Dermis microvascular lymphatic vessel endothelial cell (primary cell): ENCODE measurements around the gene APC2. TPM values are rescaled to one million over a fixed set of nuclear protein-coding genes. Genes with fewer than 3 reads are reported as not detected.
A peak's percentile ranks its signal among the peaks of the same experiment; 100 is the strongest.
"Not testable (repeated sequence)": the region's sequence is repeated elsewhere in the genome, so short reads cannot be mapped to it uniquely, and the experiment has no call there.

Experiments
- DNase-seq, 2 donors: peaks; one replicate each; pipeline versions ENCODE4 v3.0.0 to v3.0.0-alpha.2; 2010; ENCODE audit warnings: low read depth in 2 of 2
- total RNA-seq: library from RNA; depleted of rRNA; stranded (reverse); fragments of >200 nt; gene quantifications from 2 replicates; pipeline ENCODE4 v1.2.1, GENCODE V29; 2014

APC2 gene
- total RNA-seq, 1 donor from 2014 or later: under 0.01 TPM

GRCh38 chr19:1477056-1477455 is 27.1 kb downstream of the APC2 start:
- not testable (repeated sequence) for DNase-seq

GRCh38 chr19:1478934-1479707 is 29.2 kb downstream of the APC2 start, which contains the start of gene C19orf25:
C19orf25 (minus strand) TSS chr19:1479215; CDS start chr19:1478903, 312 bp downstream.
- peak; percentile 85 to 93 for DNase-seq

- no peak for DNase-seq
Observed at GRCh38 chr19:1481224-1481892, 31.4 kb downstream of the APC2 start.

GRCh38 chr19:1481893-1482360 is 32.0 kb downstream of the APC2 start:
- DNase-seq: no peak

- DNase-seq: no peak
Observed at GRCh38 chr19:1482361-1483130, 32.6 kb downstream of the APC2 start.

- no peak for DNase-seq
Observed at GRCh38 chr19:1483131-1483978, 33.4 kb downstream of the APC2 start.

- DNase-seq: no peak
Observed at GRCh38 chr19:1483979-1484428, 34.1 kb downstream of the APC2 start.

GRCh38 chr19:1486720-1487575 is 37.0 kb downstream of the APC2 start:
- no peak for DNase-seq

- no peak for DNase-seq
Observed at GRCh38 chr19:1487576-1488281, 37.8 kb downstream of the APC2 start.

GRCh38 chr19:1488282-1488601 is 38.3 kb downstream of the APC2 start:
- DNase-seq: no peak

- DNase-seq: no peak
Observed at GRCh38 chr19:1489463-1490310, 39.8 kb downstream of the APC2 start.

- DNase-seq: peak; percentile 97 to 99
Observed at GRCh38 chr19:1490311-1491113, 40.6 kb downstream of the APC2 start, which contains the start of gene PCSK4. PCSK4 (minus strand) TSS chr19:1490350; CDS start chr19:1490346, 4 bp downstream.

GRCh38 chr19:1491114-1491848 is 41.4 kb downstream of the APC2 start, which contains the start of gene REEP6:
REEP6 (plus strand) TSS chr19:1491181; CDS start chr19:1491270, 89 bp downstream.
- DNase-seq: no peak

GRCh38 chr19:1491849-1492170 is 41.9 kb downstream of the APC2 start:
- no peak for DNase-seq

- DNase-seq: peak in 1 of 2 donors; percentile 16
Observed at GRCh38 chr19:1492474-1493006, 42.6 kb downstream of the APC2 start.

GRCh38 chr19:1494115-1494815 is 44.3 kb downstream of the APC2 start:
- no peak for DNase-seq
